HG02884 (cell line): ENCODE measurements around the gene RACGAP1.

Experiments used
- ATAC-seq: cut with Tn5 transposase; IDR thresholded peaks from one replicate; pipeline ENCODE4 v1.9.1; 2021; ENCODE audit warnings: mild to moderate bottlenecking, moderate library complexity; ENCODE audit not compliant: unreplicated experiment

The RACGAP1 gene

DNA sequence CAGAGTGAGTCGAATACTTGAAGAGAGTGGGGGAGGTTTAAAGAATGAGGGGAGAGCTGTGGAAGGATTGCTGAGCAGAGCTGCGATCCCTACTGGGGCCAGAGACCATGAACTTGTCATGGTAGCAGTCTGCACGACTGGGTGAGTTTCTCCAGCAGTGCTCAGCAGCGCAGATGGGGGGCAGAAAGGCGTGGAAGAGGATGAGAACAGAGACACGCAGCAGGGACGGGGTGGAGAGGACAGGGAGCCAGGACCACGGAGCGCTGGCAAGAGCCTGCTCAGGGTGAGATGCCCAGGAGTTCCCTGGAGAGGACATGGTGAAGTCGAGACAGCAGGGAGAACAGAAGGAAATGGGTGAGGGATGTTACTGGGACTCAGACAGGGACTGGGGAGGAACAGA, 54.6 kb downstream of the RACGAP1 start:
- ATAC-seq: no peak

DNA sequence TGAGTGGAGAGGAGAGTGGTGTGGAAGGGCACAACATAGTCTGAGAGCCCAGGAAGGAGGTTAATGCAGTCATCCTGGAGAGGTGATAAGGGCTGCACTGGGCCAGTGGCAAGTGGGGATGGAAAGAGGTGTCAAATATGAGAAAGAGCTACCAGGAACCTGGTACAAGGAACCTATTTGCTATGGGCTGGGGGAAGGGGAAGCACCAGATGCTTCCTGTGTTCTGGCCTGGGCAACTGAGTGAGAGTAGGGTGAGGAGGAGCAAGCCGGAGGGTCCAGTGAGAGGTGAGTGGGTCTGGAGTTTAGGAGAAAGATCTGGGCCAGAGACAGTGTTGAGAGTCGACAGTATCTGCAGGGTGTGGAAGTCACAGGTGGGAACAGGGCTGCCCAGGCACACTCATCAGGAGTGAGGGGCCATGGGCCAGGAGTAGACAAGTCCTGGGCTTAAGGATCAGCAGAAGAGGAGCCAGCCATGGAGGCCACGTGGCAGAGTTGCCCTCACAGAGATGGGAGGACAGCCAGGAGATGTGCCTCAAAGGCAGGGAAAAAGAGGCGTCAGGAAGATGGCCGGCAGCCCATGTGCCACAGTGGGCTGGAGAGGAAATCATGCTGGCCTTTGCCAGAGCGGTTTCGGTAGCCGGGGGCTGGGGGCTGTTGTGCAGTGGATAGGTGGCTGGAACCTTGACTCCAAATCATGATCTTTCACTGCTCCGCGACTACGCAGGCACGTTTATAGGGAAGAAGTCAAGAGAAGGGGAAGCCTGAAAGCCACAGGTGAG, 55.5 kb downstream of the RACGAP1 start:
- ATAC-seq: no peak

DNA sequence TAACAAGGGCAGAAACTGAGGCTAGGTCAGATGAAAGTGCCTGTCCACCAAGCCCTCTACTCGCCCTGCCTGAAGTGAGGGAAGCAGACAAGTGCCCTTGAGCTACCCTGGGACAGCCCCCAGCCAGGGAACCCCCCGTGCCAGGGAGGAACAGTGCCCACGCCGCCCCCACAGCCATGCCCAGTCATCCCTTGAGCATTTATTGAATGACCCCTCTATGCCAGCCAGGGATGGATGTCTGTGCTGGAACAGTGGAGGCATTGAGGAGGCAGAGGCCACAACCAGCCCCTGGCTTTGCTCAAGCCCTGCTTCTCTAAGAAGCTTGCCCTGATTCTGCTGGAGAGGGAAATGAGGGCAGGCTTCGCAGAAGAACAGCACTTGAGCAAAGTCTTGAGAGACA, 56.3 kb downstream of the RACGAP1 start:
- ATAC-seq: no peak

DNA sequence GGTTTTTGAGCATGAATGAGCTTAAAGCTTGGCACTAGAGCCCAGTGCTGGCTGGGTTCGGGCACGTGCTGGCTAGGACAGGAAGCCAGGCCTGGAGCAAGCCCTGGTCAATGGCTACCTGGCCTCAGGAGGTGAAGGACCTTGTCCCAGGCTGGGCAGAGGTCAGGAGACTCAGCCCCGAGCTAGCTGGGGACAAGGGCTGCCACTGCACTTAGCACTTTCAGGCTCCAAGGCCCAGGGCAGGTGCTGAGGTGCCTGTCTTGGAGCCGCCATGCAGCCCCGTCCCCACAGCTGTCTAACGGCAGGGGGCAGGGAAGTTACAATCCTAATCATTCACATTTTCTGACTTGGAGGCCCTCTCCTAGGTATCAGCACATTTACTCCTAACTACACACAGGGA, 56.8 kb downstream of the RACGAP1 start:
- ATAC-seq: no peak

- ATAC-seq: no peak
Measured at GRCh38 chr12:49967777-49968250, 57.5 kb downstream of the RACGAP1 start.

DNA sequence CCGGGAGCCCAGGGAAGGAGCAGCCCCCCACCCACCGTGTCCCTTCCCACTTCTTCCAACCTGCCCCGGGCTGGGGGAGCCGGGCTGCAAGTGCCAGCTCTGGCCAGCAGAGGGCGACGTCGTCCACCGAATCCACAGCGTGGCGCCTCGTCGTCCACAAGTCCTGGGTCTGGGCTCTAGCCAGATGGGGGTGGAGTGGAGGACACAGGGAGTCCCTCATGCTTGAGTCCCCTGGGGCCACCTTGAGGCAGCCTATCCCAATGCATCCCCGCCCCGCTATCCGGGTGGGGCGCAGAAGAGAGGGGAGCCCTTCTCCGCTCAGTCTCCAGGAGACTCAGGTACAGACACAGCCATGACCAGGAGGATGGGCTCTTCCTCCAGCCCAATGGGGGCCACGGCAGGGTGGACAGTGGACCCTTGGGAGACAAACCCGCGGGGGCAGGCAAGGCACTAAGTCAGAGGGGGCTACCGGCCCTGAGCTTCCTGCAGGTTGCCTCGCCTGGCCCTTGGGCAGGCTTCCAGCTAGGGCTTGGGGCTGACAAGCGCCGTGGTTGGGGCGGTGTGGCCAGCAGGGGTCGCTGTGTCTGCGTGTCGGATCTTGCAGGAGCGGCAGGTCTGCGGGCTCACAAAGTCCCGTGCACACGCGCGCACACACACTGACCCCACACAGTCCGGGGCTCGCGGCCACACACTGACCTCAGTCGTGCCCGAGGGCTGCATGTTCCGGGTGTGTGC, 58.1 kb downstream of the RACGAP1 start:
- ATAC-seq: peak; percentile 50

DNA sequence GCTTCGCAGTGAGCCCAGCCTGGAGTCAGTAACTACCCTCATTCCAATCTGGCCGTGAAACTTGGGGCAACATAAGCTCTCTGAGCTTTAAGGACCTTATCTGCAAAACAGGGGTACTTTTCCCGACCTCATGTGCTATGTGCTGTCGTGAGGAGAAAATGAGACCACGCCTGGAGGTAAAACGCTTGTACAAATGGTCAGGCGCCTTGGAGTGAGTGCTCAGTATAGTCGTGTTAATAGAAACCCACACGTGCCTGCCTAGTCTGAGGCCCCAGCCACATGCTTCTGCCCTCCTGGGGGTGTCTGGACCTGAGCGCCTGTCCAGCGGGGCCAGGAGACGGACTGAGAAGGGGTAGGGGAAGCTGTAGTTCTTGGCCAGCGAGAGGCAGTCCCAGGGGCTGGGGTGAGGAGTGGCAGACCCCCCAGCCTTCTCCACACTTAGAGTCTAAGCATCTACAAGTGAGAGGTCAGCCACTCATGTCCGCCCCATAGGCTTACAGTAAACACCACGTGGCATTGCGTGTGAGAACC, 58.7 kb downstream of the RACGAP1 start:
- ATAC-seq: no peak

- no peak for ATAC-seq
Measured at GRCh38 chr12:49965836-49966235, 59.5 kb downstream of the RACGAP1 start.

DNA sequence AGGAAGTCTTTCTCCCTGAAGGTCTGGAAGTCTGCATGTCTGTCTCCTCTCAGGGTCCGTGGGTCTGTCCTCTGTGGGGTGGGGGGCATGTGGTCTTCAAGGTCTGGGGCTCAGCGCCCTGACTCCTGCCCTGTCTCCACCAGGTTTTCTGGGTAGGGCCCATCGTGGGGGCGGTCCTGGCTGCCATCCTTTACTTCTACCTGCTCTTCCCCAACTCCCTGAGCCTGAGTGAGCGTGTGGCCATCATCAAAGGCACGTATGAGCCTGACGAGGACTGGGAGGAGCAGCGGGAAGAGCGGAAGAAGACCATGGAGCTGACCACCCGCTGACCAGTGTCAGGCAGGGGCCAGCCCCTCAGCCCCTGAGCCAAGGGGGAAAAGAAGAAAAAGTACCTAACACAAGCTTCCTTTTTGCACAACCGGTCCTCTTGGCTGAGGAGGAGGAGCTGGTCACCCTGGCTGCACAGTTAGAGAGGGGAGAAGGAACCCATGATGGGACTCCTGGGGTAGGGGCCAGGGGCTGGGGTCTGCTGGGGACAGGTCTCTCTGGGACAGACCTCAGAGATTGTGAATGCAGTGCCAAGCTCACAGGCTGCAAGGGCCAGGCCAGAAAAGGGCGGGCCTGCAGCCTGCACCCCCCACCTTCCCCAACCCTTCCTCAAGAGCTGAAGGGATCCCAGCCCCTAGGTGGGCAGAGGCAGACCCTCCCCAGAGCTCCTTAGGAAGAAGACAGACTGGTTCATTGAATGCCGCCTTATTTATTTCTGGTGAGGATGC, 60.3 kb downstream of the RACGAP1 start:
- no peak for ATAC-seq

- ATAC-seq: no peak
Measured at GRCh38 chr12:49963976-49964815, 61.1 kb downstream of the RACGAP1 start.

DNA sequence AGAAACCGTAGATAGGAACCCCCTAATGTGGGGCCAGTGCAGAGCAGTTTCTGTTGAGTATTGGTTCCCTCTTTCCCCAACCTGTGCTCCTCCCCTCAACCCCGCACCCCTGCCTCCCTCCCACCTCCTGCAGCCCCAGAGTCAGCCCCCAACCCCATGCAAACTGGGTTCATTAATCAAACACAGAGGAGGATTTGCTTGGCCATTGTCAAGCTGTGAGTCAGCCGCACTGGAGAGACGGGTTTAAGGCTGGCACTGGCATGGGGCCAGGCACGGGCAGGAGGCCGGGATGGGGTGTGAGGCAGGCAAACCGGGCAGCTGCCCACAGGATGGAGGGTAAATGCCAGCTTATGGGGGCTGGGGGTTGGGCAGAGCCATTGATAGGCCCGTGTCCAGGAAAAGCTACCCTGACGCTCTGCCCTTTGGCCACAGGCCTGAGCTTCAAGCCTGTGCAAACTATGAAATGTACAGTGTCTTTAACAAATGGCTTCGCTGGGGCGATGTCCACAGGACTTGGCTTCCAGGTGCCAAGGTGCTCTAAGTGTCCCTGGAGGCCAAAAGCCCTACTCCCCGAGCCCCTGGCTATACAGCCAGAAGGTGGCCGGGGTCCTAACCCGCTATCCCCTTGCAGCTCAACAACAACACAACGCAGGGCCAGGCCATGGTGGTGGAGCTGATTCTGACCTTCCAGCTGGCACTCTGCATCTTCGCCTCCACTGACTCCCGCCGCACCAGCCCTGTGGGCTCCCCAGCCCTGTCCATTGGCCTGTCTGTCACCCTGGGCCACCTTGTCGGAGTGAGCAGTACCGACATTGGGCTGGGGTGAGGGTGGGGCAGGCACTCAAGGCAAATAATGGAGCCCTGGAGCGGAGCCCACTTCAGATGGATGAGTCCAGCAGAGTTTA, 62.2 kb downstream of the RACGAP1 start:
- ATAC-seq: no peak

DNA sequence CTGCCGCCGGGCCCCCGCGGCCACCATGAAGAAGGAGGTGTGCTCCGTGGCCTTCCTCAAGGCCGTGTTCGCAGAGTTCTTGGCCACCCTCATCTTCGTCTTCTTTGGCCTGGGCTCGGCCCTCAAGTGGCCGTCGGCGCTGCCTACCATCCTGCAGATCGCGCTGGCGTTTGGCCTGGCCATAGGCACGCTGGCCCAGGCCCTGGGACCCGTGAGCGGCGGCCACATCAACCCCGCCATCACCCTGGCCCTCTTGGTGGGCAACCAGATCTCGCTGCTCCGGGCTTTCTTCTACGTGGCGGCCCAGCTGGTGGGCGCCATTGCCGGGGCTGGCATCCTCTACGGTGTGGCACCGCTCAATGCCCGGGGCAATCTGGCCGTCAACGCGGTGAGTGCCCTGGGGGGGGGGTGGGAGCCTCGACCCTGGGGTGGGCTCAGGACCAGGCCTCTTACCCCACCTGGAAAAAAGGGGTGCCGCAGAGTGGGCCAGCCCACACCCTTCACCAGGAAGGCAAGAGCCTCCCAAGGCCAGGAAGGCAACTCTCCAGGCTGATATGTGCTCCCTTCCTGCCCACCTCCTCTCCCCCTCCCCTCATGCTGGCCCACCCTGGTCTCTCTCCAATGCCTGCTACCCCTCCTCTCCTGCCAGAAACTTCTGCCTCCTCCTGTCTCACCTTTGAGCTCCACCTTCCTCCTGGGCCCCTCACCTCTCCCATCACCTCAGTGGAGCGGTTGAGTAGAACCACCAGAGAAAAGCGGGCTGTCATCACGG, 63.1 kb downstream of the RACGAP1 start:
- no peak for ATAC-seq

- no peak for ATAC-seq
Measured at GRCh38 chr12:49961111-49961922, 64.0 kb downstream of the RACGAP1 start, which contains the start of gene AQP5. Gene AQP5 (plus strand): TSS chr12:49961872. CDS start chr12:49962018, 146 bp downstream.

DNA sequence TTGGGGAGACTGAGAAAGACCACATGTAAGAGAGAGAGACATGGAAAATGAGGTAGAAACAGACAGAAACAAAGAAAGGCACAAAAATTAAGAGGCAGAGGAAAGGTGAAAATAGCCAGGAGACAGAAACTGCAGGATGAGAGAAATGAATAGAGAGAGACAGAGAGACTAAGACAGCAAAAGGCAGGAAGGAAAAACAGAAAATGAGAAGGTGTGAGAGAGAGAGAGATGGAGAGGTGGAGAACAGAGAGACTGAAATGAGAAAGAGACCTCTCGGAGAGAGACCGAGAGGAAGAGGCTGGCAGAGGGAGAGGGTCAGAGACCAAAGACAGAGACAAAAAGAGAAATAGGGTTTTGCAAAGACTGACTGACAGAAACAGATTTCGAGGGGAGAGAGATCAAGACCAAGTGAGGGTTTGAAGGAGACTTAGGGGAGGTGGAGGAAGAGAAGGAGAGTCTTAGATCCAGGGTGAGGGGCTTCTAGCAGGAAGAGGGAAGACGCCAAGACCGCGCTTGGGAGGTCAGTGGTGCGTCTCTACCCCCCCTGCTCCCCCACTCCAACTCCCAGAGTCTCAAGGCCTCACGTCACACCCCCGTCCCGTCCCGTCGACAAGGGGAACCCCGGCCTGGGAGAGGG, 64.7 kb downstream of the RACGAP1 start:
- ATAC-seq: no peak

DNA sequence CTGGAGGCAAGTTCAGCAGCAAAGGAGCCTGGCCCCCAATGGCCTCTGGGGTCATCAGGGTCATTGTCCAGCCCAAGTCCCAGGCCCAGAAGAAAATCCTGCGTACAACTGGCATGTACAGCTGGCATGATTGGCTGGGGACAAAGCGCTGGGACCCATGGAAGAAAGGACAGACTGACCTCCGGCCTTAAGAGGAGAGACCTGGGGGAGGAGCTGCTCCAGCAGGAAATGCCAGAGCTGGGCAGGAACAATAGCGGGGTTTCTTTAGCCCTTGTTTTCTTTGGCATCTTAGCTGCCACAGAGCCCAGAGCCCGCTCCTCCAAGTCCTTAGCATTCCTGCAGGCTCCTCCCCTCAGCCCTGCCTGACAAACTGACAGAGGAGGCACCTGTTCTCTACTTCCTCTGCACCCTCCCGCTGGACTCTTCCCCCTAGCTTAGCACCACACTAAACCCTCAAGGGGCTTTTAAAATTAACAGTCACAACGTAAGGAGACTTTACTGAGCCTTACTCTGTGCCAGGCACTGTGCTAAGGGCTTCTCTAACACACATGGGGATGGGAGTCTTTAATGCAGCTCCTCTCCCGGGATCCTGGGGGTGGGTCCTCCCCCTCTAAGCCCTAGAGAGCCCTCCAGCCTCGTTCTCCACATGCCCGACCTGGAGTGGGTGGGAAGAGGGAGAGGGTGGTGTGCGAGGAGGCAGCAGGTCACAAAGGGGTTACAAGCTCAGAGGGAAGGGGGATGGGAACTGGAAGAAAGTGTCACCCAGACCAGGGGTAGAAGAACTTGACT, 65.4 kb downstream of the RACGAP1 start:
- no peak for ATAC-seq

GRCh38 chr12:49957570-49957967, 67.7 kb downstream of the RACGAP1 start:
- no peak for ATAC-seq
